ENCODE results near the gene WDR37. TPM values are rescaled to one million over a fixed set of nuclear protein-coding genes. Genes with fewer than 3 reads are reported as not detected.

WDR37 gene
- total RNA-seq, 1 experiment from 2014 or later, result 20.6 TPM

DNA sequence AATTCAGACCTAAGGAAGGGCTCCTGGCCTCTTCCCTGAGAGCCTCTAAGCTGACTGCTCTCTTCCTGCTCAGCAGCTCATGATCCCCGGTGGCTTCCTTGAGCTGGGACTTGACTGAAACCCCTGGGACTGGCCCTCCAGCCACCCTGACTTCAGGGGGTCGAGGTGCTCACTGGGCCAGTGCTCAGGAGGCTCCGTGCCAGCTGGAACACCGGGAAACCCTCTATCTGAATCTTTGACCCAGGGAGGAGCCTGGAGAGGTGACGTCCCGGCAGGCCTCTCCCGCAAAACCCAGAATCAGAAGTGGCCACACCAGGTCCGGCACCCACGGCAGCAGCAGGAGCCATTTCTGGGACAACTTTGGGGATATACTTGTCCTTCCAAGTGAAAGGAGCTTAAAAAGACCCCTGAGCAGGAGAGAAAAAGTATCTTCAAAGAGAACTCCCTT is 110.7 kb downstream of the WDR37 start:
- H3K9me3 Mint-ChIP-seq (ENCODE audit: unreplicated experiment), result no peaks in the 10 kb centered on the region
- peaks cover 19% of the 10 kb centered on the region for H3K27me3 Mint-ChIP-seq (ENCODE audit: insufficient read depth, unreplicated experiment)

DNA sequence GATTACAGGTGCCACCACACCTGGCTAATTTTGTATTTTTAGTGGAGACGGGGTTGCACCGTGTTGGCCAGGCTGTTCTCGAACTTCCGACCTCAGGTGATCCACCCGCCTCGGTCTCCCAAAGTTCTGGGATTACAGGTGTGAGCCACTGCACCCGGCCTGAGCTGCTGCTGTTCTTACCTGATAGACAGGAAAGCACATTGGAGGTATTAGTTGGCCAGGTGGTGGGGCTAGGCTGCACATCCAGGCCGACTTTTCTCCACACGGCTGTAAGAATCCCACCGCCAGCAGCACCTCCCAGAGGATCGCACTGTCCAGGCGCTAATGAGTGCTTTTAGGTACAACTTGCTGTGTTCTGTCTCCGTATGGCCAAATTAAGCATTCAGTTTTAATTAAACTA is 112.6 kb downstream of the WDR37 start:
- no peaks in the 10 kb centered on the region for H3K36me3 ChIP-seq (ENCODE audit: control insufficient read depth, insufficient read depth, low read length)
- Mint-ChIP-seq H3K27ac (ENCODE audit: unreplicated experiment) (no peak overlapping the region), H3K36me3 (ENCODE audit: insufficient read depth, unreplicated experiment) (no peaks in the 10 kb centered on the region), H3K4me1 (ENCODE audit: low read depth, unreplicated experiment) (no peaks in the 10 kb centered on the region), H3K4me3 (ENCODE audit: unreplicated experiment) (no peak overlapping the region), H3K27me3 (ENCODE audit: insufficient read depth, unreplicated experiment) (peaks cover 19% of the 10 kb centered on the region), H3K9me3 (ENCODE audit: unreplicated experiment) (no peaks in the 10 kb centered on the region)
- intact Hi-C loops (cut with micrococcal nuclease; ENCODE audit: unreplicated experiment), result no loop called here
- TF ChIP-seq, protein P1, sequence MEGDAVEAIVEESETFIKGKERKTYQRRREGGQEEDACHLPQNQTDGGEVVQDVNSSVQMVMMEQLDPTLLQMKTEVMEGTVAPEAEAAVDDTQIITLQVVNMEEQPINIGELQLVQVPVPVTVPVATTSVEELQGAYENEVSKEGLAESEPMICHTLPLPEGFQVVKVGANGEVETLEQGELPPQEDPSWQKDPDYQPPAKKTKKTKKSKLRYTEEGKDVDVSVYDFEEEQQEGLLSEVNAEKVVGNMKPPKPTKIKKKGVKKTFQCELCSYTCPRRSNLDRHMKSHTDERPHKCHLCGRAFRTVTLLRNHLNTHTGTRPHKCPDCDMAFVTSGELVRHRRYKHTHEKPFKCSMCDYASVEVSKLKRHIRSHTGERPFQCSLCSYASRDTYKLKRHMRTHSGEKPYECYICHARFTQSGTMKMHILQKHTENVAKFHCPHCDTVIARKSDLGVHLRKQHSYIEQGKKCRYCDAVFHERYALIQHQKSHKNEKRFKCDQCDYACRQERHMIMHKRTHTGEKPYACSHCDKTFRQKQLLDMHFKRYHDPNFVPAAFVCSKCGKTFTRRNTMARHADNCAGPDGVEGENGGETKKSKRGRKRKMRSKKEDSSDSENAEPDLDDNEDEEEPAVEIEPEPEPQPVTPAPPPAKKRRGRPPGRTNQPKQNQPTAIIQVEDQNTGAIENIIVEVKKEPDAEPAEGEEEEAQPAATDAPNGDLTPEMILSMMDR (IDR thresholded peaks at IDR 0.05; ENCODE audit: insufficient read depth in 1 of 2, low read depth in 1 of 2, low read length in 1 of 2, severe bottlenecking in 1 of 2, unreplicated experiment in 1 of 2), result peak in 1 of 2 experiments; percentile 17
- DNase-seq, result peak in 1 of 2 experiments; percentile 40
- H3K9me3 ChIP-seq, result no peaks in the 10 kb centered on the region
- no TSS peak for BruUV-seq (replicated peaks)
- H3K27me3 ChIP-seq (replicated peaks; ENCODE audit: control insufficient read depth, insufficient read depth, low read length), result peaks cover 2% of the 10 kb centered on the region; the same call in 1 of the 2 replicates
- H3K4me3 ChIP-seq (ENCODE audit: low read depth, low read length), result no peak overlapping the region
- POLR2A ChIA-PET, result no interaction called here
- no peaks in the 10 kb centered on the region for H3K4me1 ChIP-seq
- CTCF ChIA-PET, result no interaction called here

More for the DNA sequence above, 110.7 kb downstream of the WDR37 start:
- no peaks in the 10 kb centered on the region for H3K36me3 ChIP-seq (ENCODE audit: control insufficient read depth, insufficient read depth, low read length)
- no TSS peak for BruUV-seq (replicated peaks)
- POLR2A ChIA-PET, result no interaction called here
- H3K4me1 Mint-ChIP-seq (ENCODE audit: low read depth, unreplicated experiment), result no peaks in the 10 kb centered on the region
- intact Hi-C loops (cut with micrococcal nuclease; ENCODE audit: unreplicated experiment), result no loop called here
- CTCF ChIA-PET, result interaction anchor here (0.7 kb wide), 2 partner anchors 89 to 90 kb away, joined by 3 read pairs; no protein-coding TSS in a partner anchor
- TF ChIP-seq, protein P1 (IDR thresholded peaks at IDR 0.05; ENCODE audit: insufficient read depth in 1 of 2, low read depth in 1 of 2, low read length in 1 of 2, severe bottlenecking in 1 of 2, unreplicated experiment in 1 of 2), result no peak
- H3K9me3 ChIP-seq, result no peaks in the 10 kb centered on the region
- H3K36me3 Mint-ChIP-seq (ENCODE audit: insufficient read depth, unreplicated experiment), result no peaks in the 10 kb centered on the region
- DNase-seq, result peak in 1 of 2 experiments; percentile 29
- H3K4me3 Mint-ChIP-seq (ENCODE audit: unreplicated experiment), result no peak overlapping the region
- no peak overlapping the region for H3K4me3 ChIP-seq (ENCODE audit: low read depth, low read length)
- H3K27ac Mint-ChIP-seq (ENCODE audit: unreplicated experiment), result no peak overlapping the region
- H3K27me3 ChIP-seq (replicated peaks; ENCODE audit: control insufficient read depth, insufficient read depth, low read length), result peaks cover 2% of the 10 kb centered on the region; the same call in 1 of the 2 replicates
- no peaks in the 10 kb centered on the region for H3K4me1 ChIP-seq

DNA sequence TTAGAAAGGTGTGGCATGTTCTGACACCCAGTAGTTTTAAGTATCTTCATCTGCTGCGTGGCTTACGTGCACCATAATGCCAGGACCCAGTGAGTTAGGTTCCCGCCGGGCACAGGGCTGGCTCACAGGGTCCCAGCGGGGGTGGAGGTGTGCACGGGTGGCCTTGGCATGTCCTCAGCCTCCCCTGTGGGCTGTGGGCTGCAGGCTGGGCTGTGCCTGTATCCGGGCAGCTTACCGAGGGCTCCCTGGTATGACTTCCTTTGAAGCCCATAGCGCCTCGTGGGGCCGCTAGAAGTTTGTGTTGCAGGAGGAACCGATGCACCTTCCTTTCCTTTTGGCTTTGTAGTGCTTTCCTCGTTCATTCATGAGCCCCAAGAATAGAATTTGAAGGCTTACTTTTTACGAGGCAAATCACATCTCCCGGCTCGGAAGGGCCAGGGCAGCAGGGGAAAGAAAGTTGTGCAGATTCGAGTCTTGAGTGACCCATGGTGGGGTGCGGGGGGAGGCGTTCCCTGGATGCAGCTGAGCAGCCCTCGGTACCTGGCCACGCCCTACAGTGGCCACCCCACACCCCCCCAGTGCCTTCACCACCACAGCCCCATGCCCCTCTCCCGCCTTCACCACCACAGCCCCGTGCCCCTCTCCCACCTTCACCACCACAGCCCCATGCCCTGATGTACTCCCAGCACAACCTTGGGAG is 113.2 kb downstream of the WDR37 start:
- H3K27me3 Mint-ChIP-seq (ENCODE audit: insufficient read depth, unreplicated experiment), result peaks cover 19% of the 10 kb centered on the region
- Histone ChIP-seq H3K36me3 (ENCODE audit: control insufficient read depth, insufficient read depth, low read length) (no peaks in the 10 kb centered on the region), H3K9me3 (no peaks in the 10 kb centered on the region), H3K27me3 (replicated peaks; ENCODE audit: control insufficient read depth, insufficient read depth, low read length) (peaks cover 2% of the 10 kb centered on the region; the same call in 1 of the 2 replicates), H3K4me3 (ENCODE audit: low read depth, low read length) (no peak overlapping the region), H3K4me1 (no peaks in the 10 kb centered on the region)
- ChIA-PET POLR2A (no interaction called here), CTCF (interaction anchor here (1.3 kb wide), 1 partner anchor 199 kb away, joined by 10 read pairs; no protein-coding TSS in a partner anchor)
- TF ChIP-seq, protein P1 (IDR thresholded peaks at IDR 0.05; ENCODE audit: insufficient read depth in 1 of 2, low read depth in 1 of 2, low read length in 1 of 2, severe bottlenecking in 1 of 2, unreplicated experiment in 1 of 2), result no peak
- H3K27ac Mint-ChIP-seq (ENCODE audit: unreplicated experiment), result no peak overlapping the region
- BruUV-seq (replicated peaks), result no TSS peak
- peak in 1 of 2 experiments; percentile 29 for DNase-seq
- no peaks in the 10 kb centered on the region for H3K36me3 Mint-ChIP-seq (ENCODE audit: insufficient read depth, unreplicated experiment)
- intact Hi-C loops (cut with micrococcal nuclease; ENCODE audit: unreplicated experiment), result no loop called here
- no peak overlapping the region for H3K4me3 Mint-ChIP-seq (ENCODE audit: unreplicated experiment)
- no peaks in the 10 kb centered on the region for H3K4me1 Mint-ChIP-seq (ENCODE audit: low read depth, unreplicated experiment)
- H3K9me3 Mint-ChIP-seq (ENCODE audit: unreplicated experiment), result no peaks in the 10 kb centered on the region
